ENCODE data around the gene BMP2. TPM values are rescaled to one million over a fixed set of nuclear protein-coding genes. Genes with fewer than 3 reads are reported as not detected.

The BMP2 gene
- total RNA-seq = not detected

GRCh38 chr20:6767536-6768227 lies at the start of gene BMP2:
Gene BMP2 (plus strand): TSS chr20:6767686. CDS start chr20:6770127, 2,441 bp downstream.
- Mint-ChIP-seq H3K4me3 (peak within 1 kb of the TSS; percentile 35), H3K27ac (no peak within 1 kb of the TSS), H3K27me3 (peaks cover 34% of the 10 kb centered on the region), H3K4me1 (no peaks in the 10 kb centered on the region), H3K36me3 (no peaks in the 10 kb centered on the region), H3K9me3 (no peaks in the 10 kb centered on the region)
- ATAC-seq (ENCODE audit: low read depth) = peak; percentile 60
- POLR2A ChIA-PET = no interaction called here
- peak; percentile 39 for DNase-seq

GRCh38 chr20:6718662-6719368 lies 48.7 kb upstream of the BMP2 start:
- no peak overlapping the region for H3K27ac Mint-ChIP-seq
- H3K4me3 Mint-ChIP-seq = no peak overlapping the region
- no peaks in the 10 kb centered on the region for H3K27me3 Mint-ChIP-seq
- H3K4me1 Mint-ChIP-seq = no peaks in the 10 kb centered on the region
- peaks cover 6% of the 10 kb centered on the region for H3K9me3 Mint-ChIP-seq
- no peak for ATAC-seq (ENCODE audit: low read depth)
- POLR2A ChIA-PET = no interaction called here
- no peaks in the 10 kb centered on the region for H3K36me3 Mint-ChIP-seq
- DNase-seq = no peak

GRCh38 chr20:6719369-6719721 lies 48.1 kb upstream of the BMP2 start:
- no peak for ATAC-seq (ENCODE audit: low read depth)

GRCh38 chr20:6726761-6727160 lies 40.7 kb upstream of the BMP2 start:
- ATAC-seq (ENCODE audit: low read depth) = no peak
- Mint-ChIP-seq H3K27me3 (no peaks in the 10 kb centered on the region), H3K36me3 (no peaks in the 10 kb centered on the region)

More at GRCh38 chr20:6719369-6719721, 48.1 kb upstream of the BMP2 start:
- Mint-ChIP-seq H3K4me3 (no peak overlapping the region), H3K9me3 (peaks cover 6% of the 10 kb centered on the region), H3K4me1 (no peaks in the 10 kb centered on the region), H3K27ac (no peak overlapping the region), H3K36me3 (no peaks in the 10 kb centered on the region), H3K27me3 (no peaks in the 10 kb centered on the region)
- no peak for DNase-seq
- POLR2A ChIA-PET = no interaction called here

GRCh38 chr20:6730672-6731328 lies 36.7 kb upstream of the BMP2 start:
- Mint-ChIP-seq H3K36me3 (no peaks in the 10 kb centered on the region), H3K4me1 (no peaks in the 10 kb centered on the region), H3K27me3 (no peaks in the 10 kb centered on the region), H3K9me3 (peaks cover 2% of the 10 kb centered on the region), H3K4me3 (no peak overlapping the region), H3K27ac (no peak overlapping the region)
- ATAC-seq (ENCODE audit: low read depth) (no peak), DNase-seq (no peak)
- POLR2A ChIA-PET = no interaction called here

More at GRCh38 chr20:6726761-6727160, 40.7 kb upstream of the BMP2 start:
- Mint-ChIP-seq H3K9me3 (peaks cover 2% of the 10 kb centered on the region), H3K27ac (no peak overlapping the region), H3K4me3 (no peak overlapping the region), H3K4me1 (no peaks in the 10 kb centered on the region)
- POLR2A ChIA-PET = no interaction called here
- no peak for DNase-seq

GRCh38 chr20:6732001-6732447 lies 35.5 kb upstream of the BMP2 start:
- Mint-ChIP-seq H3K4me1 (no peaks in the 10 kb centered on the region), H3K4me3 (no peak overlapping the region), H3K27me3 (no peaks in the 10 kb centered on the region), H3K9me3 (peaks cover 2% of the 10 kb centered on the region), H3K36me3 (no peaks in the 10 kb centered on the region), H3K27ac (no peak overlapping the region)
- ATAC-seq (ENCODE audit: low read depth) (no peak), DNase-seq (no peak)
- POLR2A ChIA-PET = no interaction called here

- H3K4me3 Mint-ChIP-seq = no peak overlapping the region
- no peaks in the 10 kb centered on the region for H3K36me3 Mint-ChIP-seq
- H3K4me1 Mint-ChIP-seq = no peaks in the 10 kb centered on the region
- POLR2A ChIA-PET = no interaction called here
- H3K27me3 Mint-ChIP-seq = no peaks in the 10 kb centered on the region
- DNase-seq (no peak), ATAC-seq (ENCODE audit: low read depth) (no peak)
- H3K27ac Mint-ChIP-seq = no peak overlapping the region
- H3K9me3 Mint-ChIP-seq = no peaks in the 10 kb centered on the region
These were observed 34.6 kb upstream of the BMP2 start for GRCh38 chr20:6732851-6733250.

GRCh38 chr20:6733965-6734364 lies 33.5 kb upstream of the BMP2 start:
- H3K27ac Mint-ChIP-seq = no peak overlapping the region
- DNase-seq (no peak), ATAC-seq (ENCODE audit: low read depth) (no peak)
- H3K9me3 Mint-ChIP-seq = no peaks in the 10 kb centered on the region
- no peak overlapping the region for H3K4me3 Mint-ChIP-seq
- no peaks in the 10 kb centered on the region for H3K36me3 Mint-ChIP-seq
- H3K27me3 Mint-ChIP-seq = no peaks in the 10 kb centered on the region
- no peaks in the 10 kb centered on the region for H3K4me1 Mint-ChIP-seq
- POLR2A ChIA-PET = no interaction called here

GRCh38 chr20:6735942-6736845 lies 31.3 kb upstream of the BMP2 start:
- ATAC-seq (ENCODE audit: low read depth) (no peak), DNase-seq (no peak)
- Mint-ChIP-seq H3K27me3 (no peaks in the 10 kb centered on the region), H3K4me3 (no peak overlapping the region), H3K36me3 (no peaks in the 10 kb centered on the region), H3K4me1 (no peaks in the 10 kb centered on the region), H3K27ac (no peak overlapping the region), H3K9me3 (no peaks in the 10 kb centered on the region)
- POLR2A ChIA-PET = no interaction called here

- no peaks in the 10 kb centered on the region for H3K9me3 Mint-ChIP-seq
- no peak overlapping the region for H3K4me3 Mint-ChIP-seq
- no peak for DNase-seq
- H3K27ac Mint-ChIP-seq = no peak overlapping the region
- H3K4me1 Mint-ChIP-seq = no peaks in the 10 kb centered on the region
- POLR2A ChIA-PET = no interaction called here
- no peak for ATAC-seq (ENCODE audit: low read depth)
- no peaks in the 10 kb centered on the region for H3K27me3 Mint-ChIP-seq
- H3K36me3 Mint-ChIP-seq = no peaks in the 10 kb centered on the region
These were observed 28.1 kb upstream of the BMP2 start for GRCh38 chr20:6739406-6739805.

GRCh38 chr20:6740096-6740495 lies 27.4 kb upstream of the BMP2 start:
- Mint-ChIP-seq H3K9me3 (no peaks in the 10 kb centered on the region), H3K4me1 (no peaks in the 10 kb centered on the region), H3K4me3 (no peak overlapping the region), H3K27ac (no peak overlapping the region), H3K36me3 (no peaks in the 10 kb centered on the region), H3K27me3 (no peaks in the 10 kb centered on the region)
- DNase-seq (no peak), ATAC-seq (ENCODE audit: low read depth) (no peak)
- POLR2A ChIA-PET = no interaction called here

- no peak overlapping the region for H3K27ac Mint-ChIP-seq
- no peaks in the 10 kb centered on the region for H3K27me3 Mint-ChIP-seq
- H3K4me3 Mint-ChIP-seq = no peak overlapping the region
These were observed 23.3 kb upstream of the BMP2 start for GRCh38 chr20:6744180-6744579.

GRCh38 chr20:6744805-6745204 lies 22.7 kb upstream of the BMP2 start:
- Mint-ChIP-seq H3K27ac (no peak overlapping the region), H3K4me1 (no peaks in the 10 kb centered on the region), H3K9me3 (no peaks in the 10 kb centered on the region), H3K4me3 (no peak overlapping the region), H3K27me3 (no peaks in the 10 kb centered on the region), H3K36me3 (no peaks in the 10 kb centered on the region)
- ATAC-seq (ENCODE audit: low read depth) (no peak), DNase-seq (no peak)
- POLR2A ChIA-PET = no interaction called here

More at GRCh38 chr20:6744180-6744579, 23.3 kb upstream of the BMP2 start:
- POLR2A ChIA-PET = no interaction called here
- Mint-ChIP-seq H3K36me3 (no peaks in the 10 kb centered on the region), H3K9me3 (no peaks in the 10 kb centered on the region), H3K4me1 (no peaks in the 10 kb centered on the region)
- DNase-seq (no peak), ATAC-seq (ENCODE audit: low read depth) (no peak)

Data from activated naive CD8-positive, alpha-beta T cell treated with anti-CD3 and anti-CD28 coated beads, Interleukin-2, amount 10 ng/mL, durations not matched to agents 7 days and 5 days (primary cell).